ENCODE data around the gene MRPL22. TPM values are rescaled to one million over a fixed set of nuclear protein-coding genes. Genes with fewer than 3 reads are reported as not detected.

MRPL22 gene
- total and polyA plus RNA-seq, 2 of the 13 experiments (the other 11 are each of a cell fraction or from before 2014, with no cell fraction given): 66.8 to 84.8 TPM

DNA sequence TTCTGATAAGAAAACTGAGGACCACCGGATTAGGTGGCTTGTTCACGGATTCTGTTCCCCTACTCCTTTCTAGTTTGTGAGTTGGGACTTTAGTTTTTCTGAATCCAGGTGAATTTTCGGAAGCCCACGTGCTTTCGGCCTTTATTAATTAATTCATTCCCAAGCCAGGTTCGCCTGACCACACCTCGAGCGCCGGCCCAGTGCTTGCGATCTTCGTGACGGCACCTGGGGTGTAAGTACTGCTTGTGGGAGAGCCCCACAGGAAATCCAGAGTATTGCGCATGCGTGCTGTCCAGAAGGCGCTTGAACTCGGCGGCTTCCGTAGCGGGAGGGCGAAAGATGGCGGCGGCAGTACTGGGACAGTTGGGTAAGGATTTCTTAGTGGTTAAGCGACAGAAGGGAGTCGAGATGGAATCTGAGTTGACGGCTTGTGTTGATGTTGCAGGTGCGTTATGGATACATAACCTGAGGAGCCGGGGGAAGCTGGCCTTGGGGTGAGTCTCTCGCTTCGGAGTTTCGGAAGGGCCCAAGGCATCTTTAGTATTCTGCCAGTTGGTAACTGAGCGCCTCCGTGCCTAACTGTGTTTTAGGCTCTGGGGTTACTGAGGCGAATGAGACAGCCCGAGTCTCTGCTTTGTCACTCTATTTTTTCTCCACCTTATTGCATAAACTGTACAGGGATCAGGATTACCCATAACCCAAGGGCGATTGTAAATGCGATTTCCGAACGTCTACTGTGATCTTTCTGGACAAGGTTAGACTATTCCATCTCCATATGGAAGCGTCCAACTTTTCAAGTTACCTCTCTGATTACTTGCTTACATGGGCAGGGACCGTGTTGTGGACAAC lies at the start of gene MRPL22 (continued):
- TF ChIP-seq ZNF337 (CRISPR knock-in tag; IDR thresholded peaks at IDR 0.05; ENCODE audit: borderline replicate concordance, low read depth) (no peak), FOXP1 (IDR thresholded peaks at IDR 0.05) (no peak), FOXP1 (CRISPR knock-in tag; IDR thresholded peaks at IDR 0.05) (no peak), AGO2 (optimal IDR thresholded peaks at IDR 0.05; ENCODE audit: low read depth, low read length) (no peak), ZNF780A (CRISPR knock-in tag; IDR thresholded peaks at IDR 0.05) (no peak), ZNF3 (CRISPR knock-in tag; IDR thresholded peaks at IDR 0.05) (no peak), ZNF720 (CRISPR knock-in tag; IDR thresholded peaks at IDR 0.05) (no peak), ZNF777 (CRISPR knock-in tag; IDR thresholded peaks at IDR 0.05) (no peak), ZSCAN30 (CRISPR knock-in tag; IDR thresholded peaks at IDR 0.05) (no peak), ZNF768 (CRISPR knock-in tag; IDR thresholded peaks at IDR 0.05) (no peak), ZNF737 (CRISPR knock-in tag; IDR thresholded peaks at IDR 0.05; ENCODE audit: borderline replicate concordance) (no peak), NR2C2 (CRISPR knock-in tag; IDR thresholded peaks at IDR 0.05; ENCODE audit: borderline replicate concordance) (0 out of 2 replicates have a peak, but pooled peaks have one; percentile 23), WIZ (CRISPR knock-in tag; IDR thresholded peaks at IDR 0.05) (no peak), ZEB1 (IDR thresholded peaks at IDR 0.05; ENCODE audit: insufficient replicate concordance, low read depth) (no peak), RXRA (CRISPR knock-in tag; IDR thresholded peaks at IDR 0.05) (0 out of 2 replicates have a peak, but pooled peaks have one; percentile 20), IKZF1 (IDR thresholded peaks at IDR 0.05) (no peak), SMAD9 (CRISPR knock-in tag; IDR thresholded peaks at IDR 0.05) (no peak)
- TF ChIP-seq, protein P1, sequence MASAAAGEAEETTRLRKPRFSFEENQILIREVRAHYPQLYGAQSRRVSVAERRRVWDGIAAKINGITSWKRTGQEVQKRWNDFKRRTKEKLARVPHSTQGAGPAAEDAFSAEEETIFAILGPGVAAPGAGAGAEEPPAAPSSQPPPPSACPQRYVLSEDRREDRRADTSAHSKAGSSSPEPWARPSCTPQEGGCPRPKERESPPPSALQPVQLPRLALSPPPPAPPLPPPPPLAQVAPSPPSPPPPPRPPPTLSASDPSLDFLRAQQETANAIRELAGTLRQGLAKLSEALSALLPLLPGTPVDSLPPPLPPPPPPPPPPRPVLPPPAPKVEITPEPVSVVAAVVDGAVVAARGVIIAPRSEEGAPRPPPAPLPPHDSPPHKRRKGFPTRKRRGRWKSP (CRISPR knock-in tag; IDR thresholded peaks at IDR 0.05): peak; percentile 70
- TF ChIP-seq, protein P2, sequence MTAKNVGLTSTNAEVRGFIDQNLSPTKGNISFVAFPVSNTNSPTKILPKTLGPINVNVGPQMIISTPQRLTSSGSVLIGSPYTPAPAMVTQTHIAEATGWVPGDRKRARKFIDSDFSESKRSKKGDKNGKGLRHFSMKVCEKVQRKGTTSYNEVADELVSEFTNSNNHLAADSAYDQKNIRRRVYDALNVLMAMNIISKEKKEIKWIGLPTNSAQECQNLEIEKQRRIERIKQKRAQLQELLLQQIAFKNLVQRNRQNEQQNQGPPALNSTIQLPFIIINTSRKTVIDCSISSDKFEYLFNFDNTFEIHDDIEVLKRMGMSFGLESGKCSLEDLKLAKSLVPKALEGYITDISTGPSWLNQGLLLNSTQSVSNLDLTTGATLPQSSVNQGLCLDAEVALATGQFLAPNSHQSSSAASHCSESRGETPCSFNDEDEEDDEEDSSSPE (CRISPR knock-in tag; IDR thresholded peaks at IDR 0.05): peak; percentile 43; the same call in 1 of the 2 replicates
- TF ChIP-seq, protein P3, sequence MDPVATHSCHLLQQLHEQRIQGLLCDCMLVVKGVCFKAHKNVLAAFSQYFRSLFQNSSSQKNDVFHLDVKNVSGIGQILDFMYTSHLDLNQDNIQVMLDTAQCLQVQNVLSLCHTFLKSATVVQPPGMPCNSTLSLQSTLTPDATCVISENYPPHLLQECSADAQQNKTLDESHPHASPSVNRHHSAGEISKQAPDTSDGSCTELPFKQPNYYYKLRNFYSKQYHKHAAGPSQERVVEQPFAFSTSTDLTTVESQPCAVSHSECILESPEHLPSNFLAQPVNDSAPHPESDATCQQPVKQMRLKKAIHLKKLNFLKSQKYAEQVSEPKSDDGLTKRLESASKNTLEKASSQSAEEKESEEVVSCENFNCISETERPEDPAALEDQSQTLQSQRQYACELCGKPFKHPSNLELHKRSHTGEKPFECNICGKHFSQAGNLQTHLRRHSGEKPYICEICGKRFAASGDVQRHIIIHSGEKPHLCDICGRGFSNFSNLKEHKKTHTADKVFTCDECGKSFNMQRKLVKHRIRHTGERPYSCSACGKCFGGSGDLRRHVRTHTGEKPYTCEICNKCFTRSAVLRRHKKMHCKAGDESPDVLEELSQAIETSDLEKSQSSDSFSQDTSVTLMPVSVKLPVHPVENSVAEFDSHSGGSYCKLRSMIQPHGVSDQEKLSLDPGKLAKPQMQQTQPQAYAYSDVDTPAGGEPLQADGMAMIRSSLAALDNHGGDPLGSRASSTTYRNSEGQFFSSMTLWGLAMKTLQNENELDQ (CRISPR knock-in tag; IDR thresholded peaks at IDR 0.05; ENCODE audit: borderline replicate concordance): no peak
- TF ChIP-seq, protein P4, sequence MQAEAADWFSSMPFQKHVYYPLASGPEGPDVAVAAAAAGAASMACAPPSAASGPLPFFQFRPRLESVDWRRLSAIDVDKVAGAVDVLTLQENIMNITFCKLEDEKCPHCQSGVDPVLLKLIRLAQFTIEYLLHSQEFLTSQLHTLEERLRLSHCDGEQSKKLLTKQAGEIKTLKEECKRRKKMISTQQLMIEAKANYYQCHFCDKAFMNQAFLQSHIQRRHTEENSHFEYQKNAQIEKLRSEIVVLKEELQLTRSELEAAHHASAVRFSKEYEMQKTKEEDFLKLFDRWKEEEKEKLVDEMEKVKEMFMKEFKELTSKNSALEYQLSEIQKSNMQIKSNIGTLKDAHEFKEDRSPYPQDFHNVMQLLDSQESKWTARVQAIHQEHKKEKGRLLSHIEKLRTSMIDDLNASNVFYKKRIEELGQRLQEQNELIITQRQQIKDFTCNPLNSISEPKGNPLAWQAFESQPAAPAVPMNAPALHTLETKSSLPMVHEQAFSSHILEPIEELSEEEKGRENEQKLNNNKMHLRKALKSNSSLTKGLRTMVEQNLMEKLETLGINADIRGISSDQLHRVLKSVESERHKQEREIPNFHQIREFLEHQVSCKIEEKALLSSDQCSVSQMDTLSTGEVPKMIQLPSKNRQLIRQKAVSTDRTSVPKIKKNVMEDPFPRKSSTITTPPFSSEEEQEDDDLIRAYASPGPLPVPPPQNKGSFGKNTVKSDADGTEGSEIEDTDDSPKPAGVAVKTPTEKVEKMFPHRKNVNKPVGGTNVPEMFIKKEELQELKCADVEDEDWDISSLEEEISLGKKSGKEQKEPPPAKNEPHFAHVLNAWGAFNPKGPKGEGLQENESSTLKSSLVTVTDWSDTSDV (CRISPR knock-in tag; IDR thresholded peaks at IDR 0.05): no peak
- TF ChIP-seq, protein P5, sequence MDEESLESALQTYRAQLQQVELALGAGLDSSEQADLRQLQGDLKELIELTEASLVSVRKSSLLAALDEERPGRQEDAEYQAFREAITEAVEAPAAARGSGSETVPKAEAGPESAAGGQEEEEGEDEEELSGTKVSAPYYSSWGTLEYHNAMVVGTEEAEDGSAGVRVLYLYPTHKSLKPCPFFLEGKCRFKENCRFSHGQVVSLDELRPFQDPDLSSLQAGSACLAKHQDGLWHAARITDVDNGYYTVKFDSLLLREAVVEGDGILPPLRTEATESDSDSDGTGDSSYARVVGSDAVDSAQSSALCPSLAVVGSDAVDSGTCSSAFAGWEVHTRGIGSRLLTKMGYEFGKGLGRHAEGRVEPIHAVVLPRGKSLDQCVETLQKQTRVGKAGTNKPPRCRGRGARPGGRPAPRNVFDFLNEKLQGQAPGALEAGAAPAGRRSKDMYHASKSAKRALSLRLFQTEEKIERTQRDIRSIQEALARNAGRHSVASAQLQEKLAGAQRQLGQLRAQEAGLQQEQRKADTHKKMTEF (CRISPR knock-in tag; IDR thresholded peaks at IDR 0.05): peak; percentile 68
